ENCODE data around the gene LARP1.

Gene LARP1

DNA sequence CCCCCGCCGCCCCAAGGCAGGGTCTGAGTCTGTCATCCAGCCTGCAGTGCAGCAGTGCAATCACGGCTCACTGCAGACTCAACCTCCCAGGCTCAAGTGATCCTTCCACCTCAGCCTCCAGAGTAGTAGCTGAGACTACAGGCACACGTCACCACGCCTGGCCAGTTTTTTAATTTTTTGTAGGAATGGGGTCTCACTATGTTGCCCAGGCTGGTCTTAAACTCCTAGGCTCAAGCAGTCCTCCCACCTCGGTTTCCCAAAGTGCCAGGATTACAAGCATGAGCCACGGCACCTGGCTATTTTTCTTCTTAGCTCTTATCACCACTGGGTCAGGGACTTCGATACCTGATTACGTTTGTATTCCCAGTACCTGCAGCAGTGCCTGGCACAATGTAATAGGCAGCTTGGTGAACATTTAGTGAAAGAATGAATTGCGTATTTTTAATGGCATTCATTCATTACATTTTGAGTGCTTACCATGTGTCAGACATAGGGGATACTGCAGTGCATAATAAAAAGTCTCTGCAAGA is 10.3 kb downstream of the LARP1 start:
- Histone ChIP-seq H3K27me3 (ENCODE audit: control insufficient read depth in 3 of 3, insufficient read depth in 3 of 3, low read depth in 1 of 3, low read length in 3 of 3) (no peaks in the 10 kb centered on the region), H3K14ac (ENCODE audit: low read length) (no peak overlapping the region), H3K23ac (ENCODE audit: low read depth, low read length, poor library complexity) (no peak overlapping the region), H4K91ac (ENCODE audit: low read depth, low read length, poor library complexity) (no peak overlapping the region), H3K36me3 (replicated peaks in 1 of 2; ENCODE audit: control insufficient read depth in 2 of 2, insufficient read depth in 2 of 2, low read length in 2 of 2) (peaks cover 0 to 10% of the 10 kb centered on the region in 2 donors), H2BK120ac (ENCODE audit: low read depth, low read length) (no peak overlapping the region), H3K4me3 (ENCODE audit: low read length in 2 of 2) (no peak overlapping the region), H2BK15ac (ENCODE audit: low read length) (no peak overlapping the region), H4K8ac (ENCODE audit: low read depth, low read length) (no peak overlapping the region), H3K4ac (ENCODE audit: low read length) (no peak overlapping the region), H2AK5ac (ENCODE audit: low read depth, low read length) (no peak overlapping the region), H2AFZ (ENCODE audit: low read length) (no peak overlapping the region), H2BK12ac (ENCODE audit: low read length) (no peak overlapping the region), H3K27ac (replicated peaks; ENCODE audit: low read length) (no peak overlapping the region), H3K4me1 (ENCODE audit: control insufficient read depth in 2 of 2, insufficient read depth in 1 of 2, low read depth in 1 of 2, low read length in 2 of 2) (peaks cover 3 to 13% of the 10 kb centered on the region in 2 donors), H3K79me1 (ENCODE audit: low read depth, low read length) (peaks cover 3% of the 10 kb centered on the region), H3K9me3 (replicated peaks in 1 of 2; ENCODE audit: control insufficient read depth in 2 of 2, insufficient read depth in 1 of 2, low read depth in 1 of 2, low read length in 2 of 2) (no peaks in the 10 kb centered on the region), H3K9ac (ENCODE audit: low read depth, low read length, poor library complexity) (no peak overlapping the region), H3K18ac (ENCODE audit: low read length) (peak overlapping the region; percentile 58), H3K4me2 (ENCODE audit: insufficient read depth, low read length, poor library complexity, severe bottlenecking) (no peak overlapping the region), H2BK5ac (ENCODE audit: low read length) (no peak overlapping the region)
- WGBS, 2 donors (ENCODE audit: extremely low coverage in 2 of 2, insufficient read length in 2 of 2, insufficient replicate concordance in 1 of 2): no CpG with 5 or more reads among the region's 10 CpGs
- no peak for DNase-seq (ENCODE audit: low spot score)

DNA sequence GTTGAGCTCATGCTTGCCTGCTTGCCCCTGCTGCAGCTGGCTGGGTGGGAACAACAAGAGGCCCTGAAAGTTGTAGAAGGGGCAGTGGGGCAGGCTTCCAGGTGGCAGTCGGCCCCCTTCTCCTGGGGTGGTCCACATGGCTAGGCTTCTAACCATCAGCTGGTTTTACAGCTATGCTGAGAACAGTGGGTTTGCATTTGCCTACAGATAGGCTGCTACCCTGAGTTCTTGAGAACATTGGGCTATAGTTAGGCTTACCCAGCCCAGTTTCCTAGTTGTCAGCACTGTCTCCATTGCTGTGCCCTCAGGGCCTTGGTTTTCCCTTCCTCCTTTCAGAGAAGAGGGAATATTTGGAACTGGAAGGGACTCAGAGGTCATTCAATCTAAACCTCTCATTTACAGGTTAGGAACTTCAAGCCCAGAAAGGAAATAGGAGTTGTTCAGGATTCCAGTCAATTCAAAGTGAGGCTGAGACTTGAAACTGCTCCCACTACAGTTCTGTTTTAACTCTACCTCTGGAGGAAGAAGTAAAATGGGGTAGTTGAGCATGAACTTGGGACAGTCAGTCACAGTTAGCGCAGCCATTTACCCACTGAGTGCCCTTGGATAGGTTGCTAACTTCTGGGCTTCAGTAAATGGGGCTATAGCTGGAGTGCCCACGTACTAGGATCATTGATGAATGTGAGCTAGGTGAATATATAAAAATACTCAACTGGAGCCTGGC is 11.5 kb downstream of the LARP1 start:
- no CpG with 5 or more reads among the region's 3 CpGs for WGBS, 2 donors (ENCODE audit: extremely low coverage in 2 of 2, insufficient read length in 2 of 2, insufficient replicate concordance in 1 of 2)

DNA sequence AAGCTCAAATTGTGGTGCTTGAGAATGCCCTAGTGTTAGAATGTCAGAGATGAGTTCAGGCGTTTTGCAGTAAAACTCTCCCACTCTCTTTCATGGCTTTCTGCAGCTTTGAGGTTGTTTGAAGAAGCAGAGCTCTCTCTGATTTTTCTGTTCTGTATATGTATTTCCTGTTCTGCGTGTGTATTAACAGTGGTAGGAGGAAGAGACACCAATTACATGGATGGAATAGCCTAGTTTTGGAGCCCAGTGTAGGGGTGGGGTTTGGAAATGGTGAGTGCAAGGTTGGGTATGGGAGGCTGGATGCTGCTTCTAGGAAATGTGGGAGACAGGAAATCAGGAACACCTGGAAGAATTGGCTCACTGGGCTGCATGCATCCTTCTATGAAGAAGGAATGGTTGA is 12.4 kb downstream of the LARP1 start:
- Histone ChIP-seq H4K8ac (ENCODE audit: low read depth, low read length) (no peak overlapping the region), H3K36me3 (replicated peaks in 1 of 2; ENCODE audit: control insufficient read depth in 2 of 2, insufficient read depth in 2 of 2, low read length in 2 of 2) (peaks cover 0 to 10% of the 10 kb centered on the region in 2 donors), H4K91ac (ENCODE audit: low read depth, low read length, poor library complexity) (no peak overlapping the region), H3K4me3 (ENCODE audit: low read length in 2 of 2) (no peak overlapping the region), H3K4me1 (ENCODE audit: control insufficient read depth in 2 of 2, insufficient read depth in 1 of 2, low read depth in 1 of 2, low read length in 2 of 2) (peaks cover 11 to 17% of the 10 kb centered on the region in 2 donors), H3K4ac (ENCODE audit: low read length) (no peak overlapping the region), H2BK15ac (ENCODE audit: low read length) (no peak overlapping the region), H3K4me2 (ENCODE audit: insufficient read depth, low read length, poor library complexity, severe bottlenecking) (no peak overlapping the region), H2BK12ac (ENCODE audit: low read length) (no peak overlapping the region), H3K79me1 (ENCODE audit: low read depth, low read length) (peaks cover 3% of the 10 kb centered on the region), H3K9me3 (replicated peaks in 1 of 2; ENCODE audit: control insufficient read depth in 2 of 2, insufficient read depth in 1 of 2, low read depth in 1 of 2, low read length in 2 of 2) (no peaks in the 10 kb centered on the region), H3K9ac (ENCODE audit: low read depth, low read length, poor library complexity) (no peak overlapping the region), H3K27me3 (ENCODE audit: control insufficient read depth in 3 of 3, insufficient read depth in 3 of 3, low read depth in 1 of 3, low read length in 3 of 3) (no peaks in the 10 kb centered on the region), H2BK5ac (ENCODE audit: low read length) (no peak overlapping the region), H3K14ac (ENCODE audit: low read length) (no peak overlapping the region), H2AK5ac (ENCODE audit: low read depth, low read length) (no peak overlapping the region), H2BK120ac (ENCODE audit: low read depth, low read length) (no peak overlapping the region), H2AFZ (ENCODE audit: low read length) (no peak overlapping the region), H3K18ac (ENCODE audit: low read length) (no peak overlapping the region), H3K27ac (replicated peaks; ENCODE audit: low read length) (no peak overlapping the region), H3K23ac (ENCODE audit: low read depth, low read length, poor library complexity) (no peak overlapping the region)
- DNase-seq (ENCODE audit: low spot score): no peak
- WGBS, 2 donors (ENCODE audit: extremely low coverage in 2 of 2, insufficient read length in 2 of 2, insufficient replicate concordance in 1 of 2): no CpG with 5 or more reads among the region's 2 CpGs

More for the DNA sequence above, 11.5 kb downstream of the LARP1 start:
- Histone ChIP-seq H3K4me3 (ENCODE audit: low read length in 2 of 2) (no peak overlapping the region), H2BK5ac (ENCODE audit: low read length) (no peak overlapping the region), H2BK12ac (ENCODE audit: low read length) (no peak overlapping the region), H2BK120ac (ENCODE audit: low read depth, low read length) (no peak overlapping the region), H3K4me1 (ENCODE audit: control insufficient read depth in 2 of 2, insufficient read depth in 1 of 2, low read depth in 1 of 2, low read length in 2 of 2) (peaks cover 11 to 17% of the 10 kb centered on the region in 2 donors), H2AK5ac (ENCODE audit: low read depth, low read length) (no peak overlapping the region), H3K4ac (ENCODE audit: low read length) (no peak overlapping the region), H3K9ac (ENCODE audit: low read depth, low read length, poor library complexity) (no peak overlapping the region), H3K36me3 (replicated peaks in 1 of 2; ENCODE audit: control insufficient read depth in 2 of 2, insufficient read depth in 2 of 2, low read length in 2 of 2) (peaks cover 0 to 10% of the 10 kb centered on the region in 2 donors), H3K18ac (ENCODE audit: low read length) (no peak overlapping the region), H4K91ac (ENCODE audit: low read depth, low read length, poor library complexity) (no peak overlapping the region), H3K27me3 (ENCODE audit: control insufficient read depth in 3 of 3, insufficient read depth in 3 of 3, low read depth in 1 of 3, low read length in 3 of 3) (no peaks in the 10 kb centered on the region), H3K4me2 (ENCODE audit: insufficient read depth, low read length, poor library complexity, severe bottlenecking) (no peak overlapping the region), H2BK15ac (ENCODE audit: low read length) (no peak overlapping the region), H3K14ac (ENCODE audit: low read length) (no peak overlapping the region), H3K79me1 (ENCODE audit: low read depth, low read length) (peaks cover 3% of the 10 kb centered on the region), H3K27ac (replicated peaks; ENCODE audit: low read length) (no peak overlapping the region), H3K23ac (ENCODE audit: low read depth, low read length, poor library complexity) (no peak overlapping the region), H2AFZ (ENCODE audit: low read length) (no peak overlapping the region), H4K8ac (ENCODE audit: low read depth, low read length) (no peak overlapping the region), H3K9me3 (replicated peaks in 1 of 2; ENCODE audit: control insufficient read depth in 2 of 2, insufficient read depth in 1 of 2, low read depth in 1 of 2, low read length in 2 of 2) (no peaks in the 10 kb centered on the region)
- no peak for DNase-seq (ENCODE audit: low spot score)

DNA sequence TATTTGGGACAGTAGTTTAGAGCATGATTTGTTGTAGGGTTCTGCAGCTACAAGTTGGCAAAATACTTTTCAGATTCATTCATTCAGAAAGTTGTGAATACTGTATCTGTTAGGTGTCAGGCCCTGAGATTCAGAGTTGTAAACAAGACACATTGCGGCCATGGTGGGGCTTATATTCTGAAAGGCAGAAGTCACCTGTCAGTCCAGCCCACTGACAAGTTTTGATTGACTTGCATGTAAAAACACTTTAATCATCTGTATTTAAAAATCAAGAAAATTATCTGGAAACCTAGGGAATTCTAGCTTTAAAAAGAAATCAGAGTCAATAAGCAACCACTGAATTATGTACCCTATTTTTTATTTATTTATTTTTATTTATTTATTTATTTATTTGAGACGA is 13.0 kb downstream of the LARP1 start:
- Histone ChIP-seq H3K27ac (replicated peaks; ENCODE audit: low read length) (no peak overlapping the region), H2BK120ac (ENCODE audit: low read depth, low read length) (no peak overlapping the region), H2AK5ac (ENCODE audit: low read depth, low read length) (no peak overlapping the region), H4K91ac (ENCODE audit: low read depth, low read length, poor library complexity) (no peak overlapping the region), H3K4me3 (ENCODE audit: low read length in 2 of 2) (no peak overlapping the region), H3K4me2 (ENCODE audit: insufficient read depth, low read length, poor library complexity, severe bottlenecking) (no peak overlapping the region), H4K8ac (ENCODE audit: low read depth, low read length) (no peak overlapping the region), H3K36me3 (replicated peaks in 1 of 2; ENCODE audit: control insufficient read depth in 2 of 2, insufficient read depth in 2 of 2, low read length in 2 of 2) (peaks cover 0 to 10% of the 10 kb centered on the region in 2 donors), H3K23ac (ENCODE audit: low read depth, low read length, poor library complexity) (no peak overlapping the region), H3K14ac (ENCODE audit: low read length) (no peak overlapping the region), H2BK15ac (ENCODE audit: low read length) (no peak overlapping the region), H3K9ac (ENCODE audit: low read depth, low read length, poor library complexity) (no peak overlapping the region), H2BK12ac (ENCODE audit: low read length) (no peak overlapping the region), H3K4me1 (ENCODE audit: control insufficient read depth in 2 of 2, insufficient read depth in 1 of 2, low read depth in 1 of 2, low read length in 2 of 2) (peaks cover 11 to 17% of the 10 kb centered on the region in 2 donors), H3K27me3 (ENCODE audit: control insufficient read depth in 3 of 3, insufficient read depth in 3 of 3, low read depth in 1 of 3, low read length in 3 of 3) (no peaks in the 10 kb centered on the region), H3K4ac (ENCODE audit: low read length) (no peak overlapping the region), H3K18ac (ENCODE audit: low read length) (no peak overlapping the region), H3K79me1 (ENCODE audit: low read depth, low read length) (peaks cover 3% of the 10 kb centered on the region), H2BK5ac (ENCODE audit: low read length) (no peak overlapping the region), H2AFZ (ENCODE audit: low read length) (no peak overlapping the region), H3K9me3 (replicated peaks in 1 of 2; ENCODE audit: control insufficient read depth in 2 of 2, insufficient read depth in 1 of 2, low read depth in 1 of 2, low read length in 2 of 2) (no peaks in the 10 kb centered on the region)
- no CpG with 5 or more reads among the region's 2 CpGs for WGBS, 2 donors (ENCODE audit: extremely low coverage in 2 of 2, insufficient read length in 2 of 2, insufficient replicate concordance in 1 of 2)
- no peak for DNase-seq (ENCODE audit: low spot score)
